Neural progenitor cell (in vitro differentiated cells): ENCODE results near the gene ATP8B2.

Experiments used
- CTCF ChIP-seq: fragments of 200-600 bp; sonication (generic); IDR thresholded peaks from 2 replicates; pipeline ENCODE4 v1.5.1; 2017; ENCODE audit warnings: antibody characterized with exemption, mild to moderate bottlenecking
- EZH2 ChIP-seq: fragments of 200-600 bp; sonication (generic); IDR thresholded peaks from 2 replicates; pipeline ENCODE4 v1.6.1; 2017; ENCODE audit warnings: antibody characterized with exemption, mild to moderate bottlenecking, moderate library complexity

- TF ChIP-seq CTCF: no peak
- TF ChIP-seq EZH2: no peak
Measured at GRCh38 chr1:154316704-154317103, 8.6 kb upstream of the ATP8B2 start.
